Uterus (tissue), 2 donors: ENCODE results near the gene PRSS27.

Experiments used
- CTCF ChIP-seq, 4 experiments: fragments of 200-600 bp in 2 of 4; fragments of 450-650 bp in 2 of 4; sonication (generic) in 2 of 4; IDR thresholded peaks; one replicate each; pipeline ENCODE4 v1.5.1; 2016 to 2019; ENCODE audit warnings: antibody characterized with exemption in 4 of 4, mild to moderate bottlenecking in 2 of 4, moderate library complexity in 1 of 4
- POLR2A ChIP-seq, 2 donors: fragments of 450-650 bp; IDR thresholded peaks; one replicate each; pipeline ENCODE4 v1.6.1; 2016; ENCODE audit warnings: antibody characterized with exemption in 2 of 2, mild to moderate bottlenecking in 1 of 2, moderate library complexity in 1 of 2

- no peak for TF ChIP-seq CTCF (IDR thresholded peaks at IDR 0.05)
- no peak for TF ChIP-seq POLR2A (IDR thresholded peaks at IDR 0.05)
These were observed 31.6 kb upstream of the PRSS27 start for GRCh38 chr16:2751577-2752034.
